ENCODE data around the gene KIAA0825.

The KIAA0825 gene

GRCh38 chr5:94501365-94501764 is 117.0 kb downstream of the KIAA0825 start:
- H3K27me3 Mint-ChIP-seq: no peaks in the 10 kb centered on the region
- H3K4me1 Mint-ChIP-seq (ENCODE audit: low read depth): no peaks in the 10 kb centered on the region
- H3K36me3 Mint-ChIP-seq (ENCODE audit: low read depth): no peaks in the 10 kb centered on the region
- no peak overlapping the region for H3K4me3 Mint-ChIP-seq
- H3K27ac Mint-ChIP-seq: no peak overlapping the region
- no peak for DNase-seq
- no peaks in the 10 kb centered on the region for H3K9me3 Mint-ChIP-seq

GRCh38 chr5:94499806-94500205 is 118.6 kb downstream of the KIAA0825 start:
- no peak overlapping the region for H3K27ac Mint-ChIP-seq
- no peaks in the 10 kb centered on the region for H3K36me3 Mint-ChIP-seq (ENCODE audit: low read depth)
- H3K9me3 Mint-ChIP-seq: no peaks in the 10 kb centered on the region
- DNase-seq: no peak
- H3K4me3 Mint-ChIP-seq: no peak overlapping the region
- no peaks in the 10 kb centered on the region for H3K4me1 Mint-ChIP-seq (ENCODE audit: low read depth)
- H3K27me3 Mint-ChIP-seq: no peaks in the 10 kb centered on the region

DNA sequence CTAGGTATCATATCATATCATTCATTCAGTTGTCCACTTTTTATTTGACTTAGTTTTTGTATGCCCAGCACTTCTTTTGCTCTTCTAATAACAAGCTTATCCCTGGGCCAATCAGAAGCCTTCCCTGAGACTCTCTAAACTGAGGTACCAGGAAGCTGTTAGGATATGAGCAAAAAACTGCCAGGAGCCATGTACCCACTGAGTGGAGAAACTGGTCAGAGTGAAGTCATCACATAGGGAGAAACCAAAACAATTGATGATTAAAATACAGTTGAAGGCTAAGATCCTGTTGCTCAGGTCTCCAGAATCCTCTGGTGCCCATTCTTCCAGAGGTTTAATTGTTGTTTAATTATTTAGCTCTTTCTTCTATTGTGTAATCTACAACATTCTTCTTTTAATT is 120.2 kb downstream of the KIAA0825 start:
- Mint-ChIP-seq H3K27me3 (no peaks in the 10 kb centered on the region), H3K36me3 (ENCODE audit: low read depth) (no peaks in the 10 kb centered on the region), H3K4me3 (no peak overlapping the region), H3K9me3 (no peaks in the 10 kb centered on the region), H3K27ac (no peak overlapping the region), H3K4me1 (ENCODE audit: low read depth) (no peaks in the 10 kb centered on the region)
- DNase-seq: no peak

DNA sequence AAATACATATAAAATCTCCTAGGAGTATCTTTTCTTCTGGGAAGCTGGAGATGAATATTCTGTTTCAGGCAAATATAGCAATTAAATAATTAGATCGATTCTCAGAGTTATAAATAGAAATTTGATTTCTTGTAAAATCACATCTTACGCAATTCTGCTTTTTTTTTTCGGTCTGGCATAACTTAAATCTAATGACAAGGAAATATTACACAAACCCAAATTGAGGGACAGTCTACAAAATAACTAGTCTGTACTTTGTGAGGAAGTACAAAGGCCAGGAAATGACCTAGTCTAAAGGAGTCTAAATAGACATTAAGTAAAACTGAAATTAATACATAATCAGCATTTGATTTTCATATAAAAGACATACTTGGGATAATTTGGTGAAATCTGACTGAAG is 133.3 kb downstream of the KIAA0825 start:
- Mint-ChIP-seq H3K9me3 (no peaks in the 10 kb centered on the region), H3K4me1 (ENCODE audit: low read depth) (no peaks in the 10 kb centered on the region), H3K36me3 (ENCODE audit: low read depth) (no peaks in the 10 kb centered on the region), H3K27me3 (no peaks in the 10 kb centered on the region), H3K4me3 (no peak overlapping the region), H3K27ac (no peak overlapping the region)
- DNase-seq: no peak

DNA sequence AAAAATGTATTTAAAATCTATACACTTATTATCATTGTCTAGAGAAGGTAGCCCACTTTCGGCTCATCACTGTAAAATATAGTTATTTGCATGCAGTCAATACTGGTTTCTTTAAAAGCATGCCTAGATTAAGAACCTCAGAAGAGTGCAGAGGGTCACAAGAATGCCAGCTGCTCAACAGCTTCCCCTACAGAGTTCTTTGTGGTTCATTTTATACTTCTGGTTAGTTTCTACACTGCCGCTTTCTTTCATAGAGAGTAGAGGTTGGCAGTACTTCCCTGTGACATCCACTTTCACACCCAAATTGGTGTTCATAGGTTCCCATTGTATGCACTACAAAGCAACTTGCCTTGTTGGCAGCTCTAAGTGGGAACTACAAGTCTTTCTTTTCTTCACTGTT is 137.3 kb downstream of the KIAA0825 start:
- Mint-ChIP-seq H3K4me3 (no peak overlapping the region), H3K27me3 (no peaks in the 10 kb centered on the region), H3K36me3 (ENCODE audit: low read depth) (no peaks in the 10 kb centered on the region), H3K27ac (no peak overlapping the region), H3K9me3 (no peaks in the 10 kb centered on the region), H3K4me1 (ENCODE audit: low read depth) (no peaks in the 10 kb centered on the region)
- no peak for DNase-seq

DNA sequence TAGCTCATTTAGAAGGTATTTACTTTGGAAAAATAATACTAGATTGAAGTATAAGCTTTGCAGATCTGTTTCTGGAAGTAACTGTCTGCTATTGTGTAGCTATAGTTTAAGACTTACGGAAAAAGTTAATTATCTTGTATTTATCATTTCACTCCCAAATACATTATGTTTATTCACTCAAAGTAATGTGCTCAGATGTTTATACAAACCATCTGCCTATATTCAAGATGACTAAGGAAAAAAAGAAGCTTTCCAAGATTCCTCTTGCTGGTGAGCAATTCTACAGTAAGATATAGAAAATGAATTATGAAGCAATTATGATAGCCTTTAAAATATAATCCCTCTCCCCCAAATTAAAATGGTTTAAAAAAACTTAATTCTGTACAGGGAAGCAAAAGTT is 137.9 kb downstream of the KIAA0825 start:
- Mint-ChIP-seq H3K4me1 (ENCODE audit: low read depth) (no peaks in the 10 kb centered on the region), H3K9me3 (no peaks in the 10 kb centered on the region), H3K27ac (no peak overlapping the region)

DNA sequence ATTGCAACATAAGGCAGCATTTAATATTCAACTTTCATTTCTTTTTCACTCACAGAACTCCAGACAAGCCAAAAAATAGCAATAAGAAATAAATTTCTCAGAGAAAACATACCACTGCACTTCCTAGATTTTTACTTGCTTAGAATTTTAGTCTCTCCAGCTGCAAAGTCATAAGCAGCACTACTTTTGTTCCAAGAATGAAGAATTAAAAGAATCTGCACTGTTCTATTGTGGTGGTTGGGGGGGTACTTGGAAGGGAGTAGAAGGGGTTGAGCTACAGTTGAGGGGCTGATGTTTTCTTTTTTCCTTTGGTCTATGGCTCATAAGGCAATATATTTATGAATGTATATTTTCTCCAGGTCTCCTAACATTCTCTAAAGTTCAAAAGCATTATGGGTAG is 144.5 kb downstream of the KIAA0825 start:
- H3K27ac Mint-ChIP-seq: no peak overlapping the region
- H3K4me3 Mint-ChIP-seq: no peak overlapping the region
- no peaks in the 10 kb centered on the region for H3K36me3 Mint-ChIP-seq (ENCODE audit: low read depth)
- no peaks in the 10 kb centered on the region for H3K4me1 Mint-ChIP-seq (ENCODE audit: low read depth)
- no peaks in the 10 kb centered on the region for H3K27me3 Mint-ChIP-seq
- DNase-seq: no peak
- no peaks in the 10 kb centered on the region for H3K9me3 Mint-ChIP-seq

More for the DNA sequence above, 137.9 kb downstream of the KIAA0825 start:
- H3K4me3 Mint-ChIP-seq: no peak overlapping the region
- no peak for DNase-seq
- H3K36me3 Mint-ChIP-seq (ENCODE audit: low read depth): no peaks in the 10 kb centered on the region
- H3K27me3 Mint-ChIP-seq: no peaks in the 10 kb centered on the region

DNA sequence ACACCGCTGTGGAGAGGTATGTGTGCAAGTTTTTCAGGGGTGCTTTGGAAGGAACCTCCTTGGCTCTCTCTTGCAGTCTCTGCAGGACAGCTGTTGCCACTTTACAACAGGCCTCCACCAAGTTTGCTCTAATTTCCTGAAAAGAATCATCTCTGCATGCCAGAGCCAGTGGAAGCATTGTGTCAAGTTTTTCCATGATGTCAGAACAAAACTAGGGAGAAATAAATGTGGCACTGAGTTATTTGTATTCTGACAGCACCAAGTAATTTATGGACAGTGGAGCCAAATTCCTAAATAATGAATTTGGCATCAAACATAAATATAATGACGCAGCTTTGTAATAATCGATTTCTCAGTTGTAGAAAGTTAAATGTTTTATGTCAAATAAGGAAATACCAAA is 146.9 kb downstream of the KIAA0825 start:
- H3K4me3 Mint-ChIP-seq: no peak overlapping the region
- DNase-seq: no peak
- no peaks in the 10 kb centered on the region for H3K4me1 Mint-ChIP-seq (ENCODE audit: low read depth)
- H3K27ac Mint-ChIP-seq: no peak overlapping the region
- H3K9me3 Mint-ChIP-seq: no peaks in the 10 kb centered on the region
- H3K36me3 Mint-ChIP-seq (ENCODE audit: low read depth): no peaks in the 10 kb centered on the region
- no peaks in the 10 kb centered on the region for H3K27me3 Mint-ChIP-seq

DNA sequence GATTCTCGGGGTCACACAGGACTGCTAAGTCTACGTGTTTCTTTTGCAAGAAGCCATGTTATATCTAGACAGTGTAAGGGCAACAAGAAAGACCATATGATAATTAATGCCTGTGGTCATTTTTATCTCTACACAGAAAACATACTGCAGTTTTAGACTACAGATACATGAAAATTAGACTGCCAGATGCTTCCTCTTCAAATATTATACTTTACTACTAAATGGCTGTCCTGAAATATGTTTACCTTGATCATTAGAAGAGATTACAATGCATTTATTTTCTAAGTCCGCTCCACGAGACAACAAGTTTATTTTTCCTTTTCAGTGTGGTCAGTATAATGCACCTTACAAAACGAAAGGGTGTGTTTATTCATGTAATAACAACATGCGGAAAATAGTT is 147.6 kb downstream of the KIAA0825 start:
- Mint-ChIP-seq H3K27ac (no peak overlapping the region), H3K27me3 (no peaks in the 10 kb centered on the region), H3K9me3 (no peaks in the 10 kb centered on the region), H3K4me1 (ENCODE audit: low read depth) (no peaks in the 10 kb centered on the region), H3K4me3 (no peak overlapping the region), H3K36me3 (ENCODE audit: low read depth) (no peaks in the 10 kb centered on the region)
- no peak for DNase-seq

- Mint-ChIP-seq H3K4me3 (no peak overlapping the region), H3K27me3 (no peaks in the 10 kb centered on the region), H3K9me3 (no peaks in the 10 kb centered on the region), H3K27ac (no peak overlapping the region), H3K36me3 (ENCODE audit: low read depth) (no peaks in the 10 kb centered on the region), H3K4me1 (ENCODE audit: low read depth) (no peaks in the 10 kb centered on the region)
- DNase-seq: no peak
Measured at GRCh38 chr5:94469894-94470329, 148.5 kb downstream of the KIAA0825 start.

GRCh38 chr5:94467954-94468930 is 150.2 kb downstream of the KIAA0825 start:
- Mint-ChIP-seq H3K36me3 (ENCODE audit: low read depth) (no peaks in the 10 kb centered on the region), H3K4me3 (no peak overlapping the region), H3K4me1 (ENCODE audit: low read depth) (no peaks in the 10 kb centered on the region), H3K27ac (no peak overlapping the region), H3K27me3 (no peaks in the 10 kb centered on the region), H3K9me3 (no peaks in the 10 kb centered on the region)
- DNase-seq: no peak

- Mint-ChIP-seq H3K9me3 (no peaks in the 10 kb centered on the region), H3K4me3 (no peak overlapping the region), H3K4me1 (ENCODE audit: low read depth) (no peaks in the 10 kb centered on the region), H3K36me3 (ENCODE audit: low read depth) (no peaks in the 10 kb centered on the region), H3K27me3 (no peaks in the 10 kb centered on the region), H3K27ac (no peak overlapping the region)
- no peak for DNase-seq
Measured at GRCh38 chr5:94467346-94467953, 151.0 kb downstream of the KIAA0825 start.

DNA sequence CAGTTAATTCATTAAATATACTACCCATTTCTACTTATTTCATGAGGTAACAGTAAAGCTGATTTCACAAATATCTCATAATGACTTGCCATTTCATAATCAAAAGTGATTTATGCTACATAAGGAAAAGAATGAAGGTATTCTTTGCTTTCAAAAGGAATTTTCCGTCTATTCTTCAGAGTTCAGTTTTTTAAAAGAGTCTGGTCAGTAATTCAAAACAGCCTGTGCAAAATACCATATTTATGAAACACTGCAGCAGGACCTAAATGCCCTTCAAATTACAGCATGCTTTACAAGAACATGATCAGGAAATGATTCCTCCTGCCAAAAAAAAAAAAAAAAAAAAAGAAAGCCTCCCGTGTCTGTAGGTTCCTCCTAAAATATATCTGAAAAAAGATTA is 154.7 kb downstream of the KIAA0825 start:
- no peaks in the 10 kb centered on the region for H3K4me1 Mint-ChIP-seq (ENCODE audit: low read depth)
- H3K36me3 Mint-ChIP-seq (ENCODE audit: low read depth): no peaks in the 10 kb centered on the region
- H3K27ac Mint-ChIP-seq: no peak overlapping the region
- no peak overlapping the region for H3K4me3 Mint-ChIP-seq
- H3K27me3 Mint-ChIP-seq: no peaks in the 10 kb centered on the region
- no peaks in the 10 kb centered on the region for H3K9me3 Mint-ChIP-seq
- no peak for DNase-seq

DNA sequence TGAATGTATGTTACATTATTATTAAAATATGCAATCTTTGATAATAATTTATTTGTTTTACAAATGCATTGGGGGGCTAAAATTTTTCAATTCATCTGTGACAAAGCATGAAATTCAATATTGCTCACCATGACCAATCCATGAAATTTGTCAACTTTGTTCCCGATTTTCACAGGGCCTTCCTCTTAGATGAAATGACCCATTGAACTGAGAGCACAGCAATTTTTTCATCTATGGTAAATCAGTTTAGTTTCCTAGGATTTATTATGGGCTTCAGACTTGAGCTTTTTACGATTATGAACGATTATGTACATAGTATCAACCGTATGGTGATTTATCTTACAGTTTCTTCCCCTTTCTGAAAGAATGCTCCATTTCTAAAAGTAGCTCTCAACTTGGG is 157.3 kb downstream of the KIAA0825 start:
- no peaks in the 10 kb centered on the region for H3K4me1 Mint-ChIP-seq (ENCODE audit: low read depth)
- H3K27me3 Mint-ChIP-seq: no peaks in the 10 kb centered on the region
- no peak for DNase-seq
- no peaks in the 10 kb centered on the region for H3K36me3 Mint-ChIP-seq (ENCODE audit: low read depth)
- H3K9me3 Mint-ChIP-seq: no peaks in the 10 kb centered on the region
- H3K4me3 Mint-ChIP-seq: no peak overlapping the region
- no peak overlapping the region for H3K27ac Mint-ChIP-seq

DNA sequence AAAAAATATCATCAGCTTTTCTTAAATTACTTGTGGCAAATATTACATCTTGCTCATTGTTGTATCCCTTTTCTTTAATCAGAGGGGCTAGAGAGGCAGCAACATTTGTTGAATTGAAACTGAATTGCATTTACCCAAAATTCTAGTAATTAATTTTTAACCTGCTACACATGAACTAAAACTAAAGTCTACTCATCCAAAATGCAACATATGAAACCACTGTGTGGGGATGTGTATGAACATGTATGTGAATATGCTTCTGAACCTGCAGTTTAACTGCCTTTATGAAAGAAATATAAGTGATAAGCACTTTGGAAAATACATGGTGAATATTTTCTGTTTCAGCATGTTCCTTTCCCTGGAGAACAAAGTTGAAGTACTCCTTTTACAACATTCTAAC is 158.5 kb downstream of the KIAA0825 start:
- no peak for DNase-seq
- Mint-ChIP-seq H3K9me3 (no peaks in the 10 kb centered on the region), H3K36me3 (ENCODE audit: low read depth) (no peaks in the 10 kb centered on the region), H3K4me3 (no peak overlapping the region), H3K27ac (no peak overlapping the region), H3K4me1 (ENCODE audit: low read depth) (no peaks in the 10 kb centered on the region), H3K27me3 (no peaks in the 10 kb centered on the region)
